DLD1 (cell line): Measurements from ENCODE around the gene RPTOR.

Source experiments
- in situ Hi-C: cut with HindIII; loops from 2 replicates; pipeline ENCODE4 v1.10.0; 2017; ENCODE audit warnings: low sequenced_read_pairs

The RPTOR gene

DNA sequence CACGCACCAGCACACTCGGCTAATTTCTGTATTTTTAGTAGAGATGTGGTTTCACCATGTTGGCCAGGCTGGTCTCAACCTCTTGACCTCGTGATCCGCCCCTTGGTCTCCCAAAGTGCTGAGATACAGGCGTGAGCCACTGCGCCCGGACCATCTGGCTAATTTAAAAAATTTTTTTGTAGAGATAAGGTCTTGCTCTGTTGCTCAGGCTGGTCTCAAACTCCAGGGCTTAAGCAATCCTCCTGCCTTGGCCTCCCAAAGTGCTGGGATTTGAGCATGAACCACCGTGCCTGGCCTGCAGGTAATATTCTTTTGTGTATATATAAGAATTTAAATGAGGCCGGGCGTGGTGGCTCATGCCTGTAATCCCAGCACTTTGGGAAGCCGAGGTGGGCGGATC, 115.0 kb downstream of the RPTOR start:
- in situ Hi-C loops = no loop called here

DNA sequence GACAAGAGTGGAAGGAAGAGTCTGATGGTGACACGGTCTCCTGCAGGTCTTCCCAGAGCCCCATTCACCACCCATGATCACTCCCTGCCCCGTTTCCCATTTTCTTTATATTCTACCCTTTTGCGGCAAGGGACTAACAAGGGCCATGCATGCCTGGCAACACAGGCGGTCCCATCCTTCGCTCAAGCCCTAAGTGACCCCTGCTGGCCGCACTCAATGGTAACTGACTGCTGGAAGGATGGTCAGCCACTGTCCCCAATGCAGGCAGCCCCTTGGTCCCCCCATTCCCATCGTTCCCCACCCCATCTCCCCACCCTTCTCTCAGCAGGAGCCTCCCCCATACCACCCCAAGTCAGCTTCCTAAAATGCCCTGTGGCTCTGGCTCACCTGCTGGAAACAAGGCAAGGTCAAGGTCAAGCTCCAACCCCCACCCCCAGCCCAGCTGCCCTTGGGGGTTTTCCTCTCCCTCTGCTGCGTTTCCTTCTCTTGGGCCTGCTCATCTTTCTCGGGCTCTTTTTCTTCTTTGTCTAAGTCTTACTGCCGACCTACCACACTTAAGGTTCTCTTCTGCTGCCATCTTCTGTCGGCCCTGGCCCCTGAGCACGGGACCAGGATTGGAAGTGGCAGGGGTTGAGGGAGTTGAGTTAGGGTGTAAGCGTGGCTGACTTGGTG, 116.0 kb downstream of the RPTOR start:
- in situ Hi-C loops = no loop called here

DNA sequence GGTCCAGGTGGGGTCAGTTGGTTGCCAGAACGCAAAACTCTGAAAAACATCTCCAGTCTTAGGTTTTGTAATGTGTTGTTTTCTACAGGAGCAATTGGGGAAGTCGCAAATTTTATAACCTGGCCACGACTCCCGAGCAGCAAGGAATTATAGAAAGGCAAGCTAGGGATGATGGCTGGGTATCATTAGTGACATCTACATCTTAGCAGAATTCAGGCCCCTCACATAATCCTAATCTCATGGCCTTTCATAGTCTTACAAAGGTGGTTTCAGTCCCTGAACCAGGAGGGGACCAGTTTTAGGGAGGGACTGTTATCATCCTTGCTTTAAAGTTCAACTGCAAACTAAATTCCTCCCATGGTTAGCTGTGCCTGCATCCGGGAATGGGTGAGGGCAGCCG, 117.9 kb downstream of the RPTOR start:
- in situ Hi-C loops = no loop called here

DNA sequence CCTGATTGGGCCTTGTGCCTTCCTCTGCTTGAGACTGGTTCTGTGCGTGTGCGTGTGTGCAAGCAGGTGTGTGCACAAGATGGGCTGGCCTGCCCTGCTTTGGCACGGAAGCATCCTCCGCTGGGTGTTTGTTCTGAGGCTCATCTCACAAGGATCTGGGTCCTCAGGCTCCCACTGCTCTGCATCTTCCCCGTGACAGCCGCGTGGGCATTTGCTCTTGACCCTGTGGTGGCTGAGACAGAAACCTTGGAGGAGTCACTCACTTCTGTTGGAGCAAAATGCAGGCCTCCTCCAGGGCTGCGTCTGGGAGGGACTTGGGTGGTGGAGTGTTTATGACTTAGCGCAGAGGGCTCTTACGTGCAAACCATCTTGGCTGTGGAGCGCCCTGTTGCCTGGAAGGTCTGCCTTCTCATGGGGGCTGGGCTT, 119.2 kb downstream of the RPTOR start:
- in situ Hi-C loops = no loop called here

- in situ Hi-C loops = no loop called here
Measured at GRCh38 chr17:80664217-80664790, 119.7 kb downstream of the RPTOR start.

- in situ Hi-C loops = no loop called here
Measured at GRCh38 chr17:80665792-80666191, 121.2 kb downstream of the RPTOR start.

DNA sequence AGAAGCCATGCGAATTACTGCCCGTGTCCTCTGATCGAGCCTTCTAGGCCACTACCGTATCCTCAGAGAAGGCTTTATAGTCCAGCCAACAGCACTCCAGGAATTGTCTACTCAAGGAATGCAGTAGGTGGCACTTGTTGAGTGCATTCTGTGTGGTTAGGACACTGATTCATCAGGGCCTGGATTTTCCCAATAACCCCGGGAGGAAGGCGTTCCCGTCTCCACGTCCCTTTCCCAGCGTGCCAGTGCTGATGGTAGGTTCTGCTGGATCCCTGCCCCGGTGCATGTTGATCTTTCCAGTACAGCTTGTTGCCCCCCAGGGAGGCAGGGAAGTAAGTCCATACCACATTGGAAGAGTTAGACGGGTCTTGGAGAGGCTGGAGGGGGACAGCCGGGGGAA, 122.2 kb downstream of the RPTOR start:
- in situ Hi-C loops = no loop called here

GRCh38 chr17:80667462-80668277, 123.0 kb downstream of the RPTOR start:
- in situ Hi-C loops = no loop called here

DNA sequence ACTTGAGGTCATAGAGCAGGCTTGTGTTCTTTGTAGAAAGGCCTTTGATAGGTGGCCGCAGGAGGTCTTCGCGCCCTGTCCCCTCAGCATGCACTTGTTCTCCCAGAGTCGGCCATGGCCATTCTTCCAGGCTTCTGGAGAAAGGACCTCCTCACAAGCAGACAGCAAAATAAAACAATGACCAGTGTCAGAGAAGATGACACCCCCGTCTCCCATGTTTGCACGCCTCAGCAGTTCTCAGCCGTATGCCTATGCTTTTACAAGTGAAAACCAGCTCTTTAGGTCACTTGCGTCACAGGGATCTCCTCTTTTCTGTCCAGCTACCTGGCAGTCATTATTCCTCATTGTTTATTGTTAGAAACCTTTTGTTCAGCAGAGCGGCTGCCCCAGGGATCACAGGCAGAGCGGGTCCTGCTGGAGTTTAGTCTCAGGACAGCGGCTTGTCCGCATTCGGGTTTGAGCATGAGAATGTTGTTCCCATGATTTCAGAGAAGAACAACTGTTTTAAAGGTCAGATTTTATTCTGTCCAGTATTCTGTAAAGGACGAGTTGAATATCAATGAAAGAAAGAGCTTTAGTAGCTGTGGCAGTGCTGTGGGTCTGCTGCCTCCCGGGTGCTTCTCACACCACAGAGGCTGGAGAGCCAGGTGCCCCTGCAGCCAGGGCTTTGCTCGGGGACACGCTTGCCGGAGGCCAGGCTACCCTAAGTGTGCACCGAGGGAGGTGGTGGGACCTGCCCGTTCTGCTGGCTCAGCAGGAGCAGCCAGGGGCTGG, 123.9 kb downstream of the RPTOR start:
- in situ Hi-C loops = no loop called here

- in situ Hi-C loops = no loop called here
Measured at GRCh38 chr17:80671039-80671824, 126.6 kb downstream of the RPTOR start.

GRCh38 chr17:80671825-80672110, 127.1 kb downstream of the RPTOR start:
- in situ Hi-C loops = no loop called here

- in situ Hi-C loops = no loop called here
Measured at GRCh38 chr17:80673152-80673920, 128.7 kb downstream of the RPTOR start.

DNA sequence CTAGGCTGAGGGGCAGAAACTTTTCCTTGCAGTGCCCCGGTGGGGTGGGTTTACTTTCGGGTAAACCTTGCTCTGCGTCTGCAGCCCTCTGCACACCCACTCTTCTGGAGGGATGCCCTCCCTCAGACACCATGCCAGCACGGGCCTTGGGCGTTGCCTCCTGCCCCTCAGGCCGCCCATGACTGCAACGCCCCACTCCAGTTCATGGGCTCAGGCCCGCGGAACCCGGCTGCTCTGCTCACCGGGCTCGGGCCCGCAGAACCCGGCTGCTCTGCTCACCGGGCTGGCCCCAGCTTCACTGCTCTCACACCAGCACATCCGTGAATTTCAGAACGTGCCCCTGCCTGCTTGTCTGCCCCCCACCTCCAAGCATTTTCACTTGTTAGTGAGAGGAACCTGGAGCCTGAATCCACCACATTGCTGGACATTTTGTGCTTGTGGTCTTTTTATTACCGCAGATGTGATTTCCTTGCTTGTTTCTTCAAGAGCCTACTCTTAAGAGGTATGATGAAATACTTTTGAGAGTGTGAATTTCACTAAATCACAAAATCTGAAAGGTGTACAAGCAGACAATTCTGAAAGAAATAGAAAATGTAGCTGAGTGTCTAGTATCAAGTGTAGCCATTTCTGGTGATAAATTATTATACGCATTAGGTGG, 130.9 kb downstream of the RPTOR start:
- in situ Hi-C loops = no loop called here

- in situ Hi-C loops = no loop called here
Measured at GRCh38 chr17:80676096-80676466, 131.4 kb downstream of the RPTOR start.

DNA sequence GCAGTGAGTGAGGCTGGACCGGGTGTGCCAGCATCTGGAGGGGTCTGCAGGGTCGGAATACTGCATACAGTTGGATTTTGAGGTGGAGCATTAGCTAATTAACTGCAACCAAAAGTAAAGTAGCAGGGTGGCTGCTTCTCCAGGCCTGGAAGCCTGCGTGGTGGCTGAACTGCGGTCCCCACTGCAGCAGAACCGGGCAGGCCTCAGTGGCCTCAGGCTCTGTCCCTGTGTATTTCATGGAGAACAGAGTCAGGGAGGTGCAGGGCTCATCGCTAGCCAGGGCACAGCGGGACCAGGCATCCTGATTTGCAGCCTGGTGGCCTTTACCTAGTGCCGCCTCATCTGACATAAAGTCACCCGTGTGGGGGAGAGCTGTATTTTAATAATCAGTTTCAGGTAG, 131.9 kb downstream of the RPTOR start:
- in situ Hi-C loops = no loop called here

- in situ Hi-C loops = no loop called here
Measured at GRCh38 chr17:80677214-80677756, 132.6 kb downstream of the RPTOR start.

GRCh38 chr17:80679816-80680215, 135.2 kb downstream of the RPTOR start:
- in situ Hi-C loops = no loop called here

DNA sequence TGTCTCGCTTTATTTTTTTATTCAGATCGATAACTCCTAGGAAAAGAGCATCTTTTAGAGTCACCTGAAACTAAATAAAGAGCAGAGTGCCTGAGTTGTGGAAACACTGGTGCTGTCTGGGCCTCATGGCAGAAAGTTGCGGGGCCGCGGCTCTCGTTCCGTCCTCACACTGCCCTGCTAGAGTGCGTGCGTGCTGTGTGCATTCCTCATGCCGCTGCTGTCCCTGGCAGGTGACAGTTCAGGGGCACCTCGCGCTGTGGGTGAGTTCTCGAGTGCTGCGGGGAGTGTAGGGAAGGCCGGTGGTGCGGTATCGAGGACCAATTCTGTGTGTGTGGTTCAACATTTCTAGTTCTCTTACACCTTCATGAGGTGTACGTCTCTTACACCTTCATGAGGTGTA, 136.6 kb downstream of the RPTOR start:
- in situ Hi-C loops = no loop called here

DNA sequence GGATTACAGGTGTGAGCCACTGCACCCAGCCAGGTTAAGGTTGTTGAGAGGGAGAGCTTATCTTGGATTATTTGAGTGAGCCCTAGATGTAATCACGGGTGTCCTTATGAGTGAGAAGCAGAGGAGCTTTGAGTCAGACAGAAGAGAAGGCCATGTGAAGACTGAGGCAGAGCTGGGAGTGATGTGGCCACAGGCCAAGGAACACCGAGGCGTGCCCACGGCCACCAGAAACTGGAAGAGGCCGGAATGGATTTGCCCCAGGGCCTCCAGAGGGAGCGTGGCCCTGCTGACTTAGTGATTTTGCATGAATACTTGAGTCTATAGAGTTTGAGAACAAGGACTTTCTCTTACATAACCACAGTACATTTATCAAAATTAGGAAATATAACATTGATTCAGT, 137.7 kb downstream of the RPTOR start:
- in situ Hi-C loops = no loop called here
